Measurements from ENCODE around the gene ATP13A5.

ATP13A5 gene

GRCh38 chr3:193345431-193345830, 33.1 kb downstream of the ATP13A5 start:
- DNase-seq (ENCODE audit: low read depth): no peak

GRCh38 chr3:193344486-193344885, 34.1 kb downstream of the ATP13A5 start:
- DNase-seq (ENCODE audit: low read depth): no peak

- no peak for DNase-seq (ENCODE audit: low read depth)
Observed at GRCh38 chr3:193343726-193344222, 34.8 kb downstream of the ATP13A5 start.

GRCh38 chr3:193342551-193342950, 36.0 kb downstream of the ATP13A5 start:
- no peak for DNase-seq (ENCODE audit: low read depth)

GRCh38 chr3:193335031-193335430, 43.5 kb downstream of the ATP13A5 start:
- no peak for DNase-seq (ENCODE audit: low read depth)

- DNase-seq (ENCODE audit: low read depth): no peak
Observed at GRCh38 chr3:193333229-193333628, 45.3 kb downstream of the ATP13A5 start.

GRCh38 chr3:193330555-193331204, 47.9 kb downstream of the ATP13A5 start:
- no peak for DNase-seq (ENCODE audit: low read depth)

GRCh38 chr3:193317682-193318300, 60.8 kb downstream of the ATP13A5 start:
- DNase-seq (ENCODE audit: low read depth): no peak

- no peak for DNase-seq (ENCODE audit: low read depth)
Observed at GRCh38 chr3:193314161-193314560, 64.4 kb downstream of the ATP13A5 start.

GRCh38 chr3:193313061-193313958, 65.2 kb downstream of the ATP13A5 start:
- no peak for DNase-seq (ENCODE audit: low read depth)

GRCh38 chr3:193310914-193311723, 67.4 kb downstream of the ATP13A5 start:
- no peak for DNase-seq (ENCODE audit: low read depth)

- DNase-seq (ENCODE audit: low read depth): no peak
Observed at GRCh38 chr3:193305356-193305755, 73.2 kb downstream of the ATP13A5 start.

- no peak for DNase-seq (ENCODE audit: low read depth)
Observed at GRCh38 chr3:193301433-193301832, 77.1 kb downstream of the ATP13A5 start.

GRCh38 chr3:193297421-193297820, 81.1 kb downstream of the ATP13A5 start:
- no peak for DNase-seq (ENCODE audit: low read depth)

GRCh38 chr3:193295985-193296384, 82.6 kb downstream of the ATP13A5 start:
- DNase-seq (ENCODE audit: low read depth): no peak

GRCh38 chr3:193292386-193292785, 86.2 kb downstream of the ATP13A5 start:
- no peak for DNase-seq (ENCODE audit: low read depth)

GRCh38 chr3:193271101-193271840, 107.3 kb downstream of the ATP13A5 start:
- no peak for DNase-seq (ENCODE audit: low read depth)

GRCh38 chr3:193270451-193270850, 108.1 kb downstream of the ATP13A5 start:
- no peak for DNase-seq (ENCODE audit: low read depth)

- no peak for DNase-seq (ENCODE audit: low read depth)
Observed at GRCh38 chr3:193269343-193270028, 109.1 kb downstream of the ATP13A5 start.

- DNase-seq (ENCODE audit: low read depth): no peak
Observed at GRCh38 chr3:193262707-193263106, 115.8 kb downstream of the ATP13A5 start.

- DNase-seq (ENCODE audit: low read depth): no peak
Observed at GRCh38 chr3:193261970-193262369, 116.6 kb downstream of the ATP13A5 start.
